HFF-Myc (cell line): ENCODE measurements around the gene CCDC126.

Experiments used
- DNase-seq: peaks from one replicate; pipeline ENCODE4 v3.0.0-alpha.2; 2011; ENCODE audit warnings: low read depth; ENCODE audit errors: extremely low read depth
- H3K4me3 ChIP-seq: replicated peaks from 2 replicates; pipeline ENCODE4 v1.5.1; 2011; ENCODE audit warnings: low read depth, mild to moderate bottlenecking, control low read depth, low read length
- CTCF ChIP-seq: IDR thresholded peaks from 2 replicates; pipeline ENCODE4 v1.5.1; 2012; ENCODE audit warnings: mild to moderate bottlenecking, low read depth, low read length, control low read depth; ENCODE audit errors: missing control alignments

CCDC126 gene

DNA sequence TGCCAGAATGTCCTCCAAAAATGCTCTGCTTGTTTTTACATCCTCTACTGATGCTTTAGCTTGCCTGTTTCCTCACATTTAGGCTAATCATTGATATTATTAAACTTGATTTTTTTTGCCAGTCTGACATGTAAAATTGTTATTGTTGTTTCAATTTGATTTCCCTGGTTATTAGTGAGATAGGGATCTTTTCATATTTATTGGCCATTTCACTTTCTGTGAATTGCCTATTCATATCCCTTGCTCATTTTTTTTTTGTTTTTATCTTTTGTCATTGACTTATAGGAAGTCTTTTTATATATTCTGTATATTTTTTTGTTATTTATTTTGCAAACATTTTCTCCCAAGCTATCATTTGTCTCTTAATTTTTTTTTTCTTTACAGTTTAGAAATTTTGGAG, 96.0 kb downstream of the CCDC126 start:
- no peak for TF ChIP-seq CTCF
- no peak overlapping the region for H3K4me3 ChIP-seq
- no peak for DNase-seq
